Adrenal gland (tissue), 5 donors: Measurements from ENCODE around the gene TARS2.

Experiments used
- CTCF ChIP-seq, 6 experiments: fragments of 450-650 bp in 4 of 6; fragments of 200-600 bp in 2 of 6; sonication (generic) in 1 of 6; IDR thresholded peaks; 1 replicate in 5 of 6; 2 replicates in 1 of 6; pipeline versions ENCODE4 v1.5.1 to v1.8.0; 2016 to 2021; ENCODE audit warnings: antibody characterized with exemption in 6 of 6, mild to moderate bottlenecking in 2 of 6, moderate library complexity in 1 of 6
- POLR2A ChIP-seq, 2 donors: fragments of 450-650 bp; IDR thresholded peaks; one replicate each; pipeline ENCODE4 v1.6.1; 2017; ENCODE audit warnings: antibody characterized with exemption in 2 of 2, mild to moderate bottlenecking in 2 of 2, moderate library complexity in 1 of 2
- donor health status: DM: no; HTN: no; CAD: no.

DNA sequence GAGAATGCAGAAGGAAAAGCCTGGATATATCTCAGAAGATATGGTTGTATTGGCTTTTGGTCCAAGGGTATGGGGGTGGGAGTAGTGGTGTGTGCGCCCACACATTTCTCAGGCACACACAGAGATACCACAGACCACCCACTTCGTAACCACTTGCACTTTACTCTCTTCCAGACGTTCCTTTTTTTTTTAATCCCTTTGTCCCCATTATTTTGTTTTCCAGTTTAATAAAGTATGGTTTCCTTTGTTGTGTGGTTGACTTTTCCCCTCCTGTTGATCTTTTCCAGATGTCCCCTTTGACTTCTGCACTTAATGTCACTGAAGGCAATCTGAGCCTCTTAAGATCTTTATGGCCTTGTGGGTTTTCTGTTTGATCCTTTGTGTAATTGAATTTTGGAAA lies 10.5 kb upstream of the TARS2 start:
- TF ChIP-seq POLR2A (IDR thresholded peaks at IDR 0.05) (no peak), CTCF (IDR thresholded peaks at IDR 0.05) (no peak)
